Subcutaneous adipose tissue (tissue), 4 donors: ENCODE measurements around the gene MAGI2. TPM values are rescaled to one million over a fixed set of nuclear protein-coding genes. Genes with fewer than 3 reads are reported as not detected.

Experiments used
- total RNA-seq, 4 donors: library from RNA; depleted of rRNA; stranded (reverse); fragments of >200 nt; gene quantifications; one replicate each; pipeline ENCODE4 v1.1.0, GENCODE V29; 2016
- TF ChIP-seq, protein P1 (sequence below): fragments of 450-650 bp; IDR thresholded peaks from one replicate; pipeline ENCODE4 v1.5.1; 2016; ENCODE audit warnings: low read depth, mild to moderate bottlenecking, control low read depth, antibody characterized with exemption, moderate library complexity

The MAGI2 gene
- total RNA-seq, 4 donors from 2014 or later = 13.7 to 22.9 (median 17.7) TPM

DNA sequence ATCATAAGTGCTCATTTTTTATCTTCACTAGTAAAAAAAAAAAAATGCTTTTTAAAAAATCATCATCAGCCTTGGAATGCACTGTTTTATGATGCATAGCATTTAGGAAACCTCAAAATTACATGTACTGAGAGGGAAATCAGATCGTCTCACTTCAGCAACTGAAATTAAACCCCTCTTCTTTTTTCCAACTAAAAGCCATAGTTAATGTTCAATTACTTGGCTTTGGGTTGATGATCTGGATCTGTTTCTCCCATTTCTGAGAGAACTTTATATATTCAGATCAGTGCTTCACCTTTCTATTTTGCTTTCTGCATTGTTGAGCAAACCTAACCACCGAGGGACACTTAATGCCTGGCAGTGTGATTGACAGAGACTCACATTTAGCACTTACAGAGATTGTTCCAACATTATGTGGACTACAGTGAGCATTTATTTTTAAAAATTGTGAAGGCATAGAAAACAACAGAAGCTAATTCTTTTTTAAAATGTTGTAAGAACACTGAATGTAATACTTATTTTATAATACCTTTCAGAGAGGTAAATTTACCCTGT lies 976.5 kb downstream of the MAGI2 start:
- TF ChIP-seq, protein P1, sequence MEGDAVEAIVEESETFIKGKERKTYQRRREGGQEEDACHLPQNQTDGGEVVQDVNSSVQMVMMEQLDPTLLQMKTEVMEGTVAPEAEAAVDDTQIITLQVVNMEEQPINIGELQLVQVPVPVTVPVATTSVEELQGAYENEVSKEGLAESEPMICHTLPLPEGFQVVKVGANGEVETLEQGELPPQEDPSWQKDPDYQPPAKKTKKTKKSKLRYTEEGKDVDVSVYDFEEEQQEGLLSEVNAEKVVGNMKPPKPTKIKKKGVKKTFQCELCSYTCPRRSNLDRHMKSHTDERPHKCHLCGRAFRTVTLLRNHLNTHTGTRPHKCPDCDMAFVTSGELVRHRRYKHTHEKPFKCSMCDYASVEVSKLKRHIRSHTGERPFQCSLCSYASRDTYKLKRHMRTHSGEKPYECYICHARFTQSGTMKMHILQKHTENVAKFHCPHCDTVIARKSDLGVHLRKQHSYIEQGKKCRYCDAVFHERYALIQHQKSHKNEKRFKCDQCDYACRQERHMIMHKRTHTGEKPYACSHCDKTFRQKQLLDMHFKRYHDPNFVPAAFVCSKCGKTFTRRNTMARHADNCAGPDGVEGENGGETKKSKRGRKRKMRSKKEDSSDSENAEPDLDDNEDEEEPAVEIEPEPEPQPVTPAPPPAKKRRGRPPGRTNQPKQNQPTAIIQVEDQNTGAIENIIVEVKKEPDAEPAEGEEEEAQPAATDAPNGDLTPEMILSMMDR = no peak

DNA sequence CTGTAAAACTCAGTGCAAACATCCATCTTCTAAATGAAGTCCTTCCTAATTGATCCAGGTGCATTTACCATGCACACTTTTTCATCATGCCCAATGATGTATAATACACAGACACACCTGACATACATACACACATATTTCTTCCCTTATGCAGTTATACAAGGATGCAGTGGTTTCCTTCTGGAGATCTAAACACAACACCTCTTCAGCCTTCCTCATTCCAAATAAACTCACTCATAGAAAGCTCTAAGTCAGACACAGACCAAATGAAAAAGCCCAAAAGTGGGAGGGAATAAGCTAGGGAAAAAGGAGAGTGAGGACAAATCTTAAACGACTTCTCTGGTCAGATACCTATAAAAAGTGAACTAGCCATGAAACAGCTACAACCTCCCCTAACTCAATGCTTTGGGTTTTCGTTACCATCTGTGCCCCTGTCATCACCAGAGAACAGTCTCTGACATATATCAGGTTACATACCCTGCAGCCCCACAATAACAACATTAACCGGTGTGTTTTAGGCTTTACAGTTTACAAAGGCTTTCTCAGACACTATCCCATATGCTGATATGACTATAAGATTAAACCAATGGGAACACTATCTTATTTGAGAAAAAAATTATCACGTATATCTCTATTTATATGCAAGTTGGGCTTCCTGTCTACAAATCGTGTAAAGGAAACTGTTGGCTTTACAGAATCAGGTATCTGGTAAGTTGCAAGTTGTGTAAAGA lies 979.7 kb downstream of the MAGI2 start:
- TF ChIP-seq, protein P1 = no peak

DNA sequence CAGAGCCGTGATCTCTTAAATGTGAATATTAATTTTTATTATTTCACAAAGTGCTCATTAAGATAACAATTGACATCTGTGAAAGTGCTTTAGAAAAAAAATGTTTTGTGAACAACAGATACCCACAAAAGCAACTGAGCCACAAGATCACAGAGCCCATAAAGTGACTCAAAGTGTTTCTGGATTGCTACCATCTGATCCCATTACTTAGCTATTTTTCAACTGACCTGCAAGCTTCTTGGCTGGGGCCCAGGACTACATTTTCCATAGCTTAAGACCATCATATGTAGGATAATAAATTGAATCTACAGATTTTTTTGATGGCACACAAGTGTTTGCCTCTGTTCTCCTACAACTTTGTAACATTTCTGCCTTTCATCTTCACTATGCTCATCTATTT lies 980.4 kb downstream of the MAGI2 start:
- TF ChIP-seq, protein P1 = no peak

DNA sequence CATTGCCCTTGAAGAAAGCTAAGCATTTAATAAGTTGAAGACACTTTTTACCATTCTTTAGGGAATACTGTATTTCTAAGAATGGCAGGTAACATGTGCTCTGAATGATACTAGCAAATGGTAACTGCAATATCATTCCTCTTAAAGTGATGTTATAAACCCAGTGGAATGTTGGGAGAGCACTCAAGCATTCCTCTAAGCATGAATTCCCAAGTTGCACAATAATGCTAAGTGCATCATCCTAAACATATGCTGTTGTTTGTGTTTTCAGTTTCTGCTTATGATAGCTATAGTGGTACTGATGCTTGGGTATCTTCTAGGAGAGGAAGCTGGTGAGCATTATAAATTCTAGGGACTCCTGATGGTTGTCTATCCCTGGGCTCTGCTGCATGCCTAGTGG lies 980.9 kb downstream of the MAGI2 start:
- TF ChIP-seq, protein P1 = no peak

DNA sequence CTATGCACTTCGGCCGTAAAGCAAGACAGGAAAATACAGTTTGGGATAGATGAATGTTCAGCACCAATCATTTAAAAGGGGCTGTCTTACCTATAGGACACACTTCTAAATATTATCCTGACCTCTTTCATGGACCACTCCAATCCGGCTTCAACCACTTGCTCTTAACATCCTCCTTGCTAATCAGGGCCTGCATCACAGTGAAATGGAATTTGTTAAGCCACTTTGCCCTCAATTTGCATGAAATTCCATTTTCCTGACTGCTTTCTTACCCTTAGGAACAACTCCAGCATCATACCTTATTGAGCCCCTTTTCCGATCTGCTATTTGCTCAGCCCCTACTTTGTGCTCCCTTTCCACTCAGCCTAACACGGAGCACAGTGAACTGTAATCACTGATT lies 987.6 kb downstream of the MAGI2 start:
- TF ChIP-seq, protein P1 = no peak

DNA sequence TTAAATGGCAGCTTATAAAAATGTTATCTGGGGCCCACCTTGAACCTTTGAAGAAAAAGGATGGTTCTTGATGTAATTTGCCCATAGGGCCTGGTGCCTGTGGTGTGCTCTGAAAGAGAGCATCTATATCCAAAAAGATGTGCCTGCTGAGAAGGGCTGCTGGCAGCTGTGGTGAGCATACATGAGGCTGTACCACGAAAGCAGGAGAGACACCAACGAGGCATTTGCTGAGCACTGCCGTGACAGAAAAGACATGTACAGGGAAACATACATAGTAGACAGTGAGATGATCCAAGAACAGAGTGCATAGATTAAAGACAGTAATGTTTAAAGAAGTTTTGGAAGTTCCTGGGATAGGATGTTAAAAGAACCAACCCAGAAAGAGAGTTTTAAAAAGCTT lies 990.4 kb downstream of the MAGI2 start:
- TF ChIP-seq, protein P1 = no peak

DNA sequence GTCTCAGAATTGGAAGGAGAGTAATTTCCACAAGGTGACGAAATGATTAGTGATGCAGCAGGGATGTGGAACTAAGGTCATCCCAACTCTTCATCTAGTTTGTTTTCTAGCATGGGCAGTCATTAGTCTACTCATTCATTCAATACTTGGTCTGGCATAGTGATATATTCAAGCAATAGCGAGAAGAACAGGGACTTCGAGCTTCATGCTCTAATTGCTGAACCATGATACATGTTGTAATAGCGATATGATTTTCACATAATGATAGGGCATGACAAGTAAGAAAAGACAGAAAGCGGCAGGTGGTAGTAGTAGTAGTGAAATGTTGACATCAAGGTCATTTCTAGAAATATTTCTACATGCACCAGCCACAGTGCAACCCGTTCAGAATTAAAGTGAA lies 1002.8 kb downstream of the MAGI2 start:
- TF ChIP-seq, protein P1 = no peak
